Right cardiac atrium (tissue), 5 donors: ENCODE data around the gene HECA. TPM values are rescaled to one million over a fixed set of nuclear protein-coding genes. Genes with fewer than 3 reads are reported as not detected.
A peak's percentile ranks its signal among the peaks of the same experiment; 100 is the strongest.

Experiments used
- ATAC-seq, 2 donors: fragments of 200-7000 bp; cut with Tn5 transposase; one replicate each; pipeline versions ENCODE4 v1.8.0 to v1.9.1; 2020; ENCODE audit warnings: moderate library complexity in 2 of 2, mild to moderate bottlenecking in 1 of 2
- DNase-seq, 3 donors: peaks; one replicate each; pipeline ENCODE4 v3.0.0-alpha.2; 2020
- H3K27ac ChIP-seq: one replicate; pipeline ENCODE4 v1.5.1; 2013; ENCODE audit warnings: mild to moderate bottlenecking, low read length, control low read depth, moderate library complexity
- H3K27me3 ChIP-seq: one replicate; pipeline ENCODE4 v1.6.1; 2013; ENCODE audit not compliant: control insufficient read depth, insufficient read depth
- H3K4me1 ChIP-seq: one replicate; pipeline ENCODE4 v1.6.1; 2013; ENCODE audit warnings: low read length; ENCODE audit not compliant: control insufficient read depth, insufficient read depth
- H3K4me3 ChIP-seq: one replicate; pipeline ENCODE4 v1.5.1; 2013; ENCODE audit warnings: low read length, control low read depth
- H3K9me3 ChIP-seq: one replicate; pipeline ENCODE4 v1.6.1; 2013; ENCODE audit warnings: low read length; ENCODE audit not compliant: control insufficient read depth
- WGBS: extraction: QIAGEN DNeasy Blood & Tissue Kit; methylation state at CpG from one replicate; pipeline ENCODE4 v1.1.7; 2013; 5-methylcytosine and 5-hydroxymethylcytosine counted together
- intact Hi-C, 4 donors: fragments of 100-400 bp; cut with DNase I; formaldehyde crosslinking; loops; one replicate each; pipeline versions ENCODE4 v1.11.0 to v1.14.0; 2022 to 2023
- polyA plus RNA-seq: library from polyadenylated mRNA; stranded (reverse); fragments of 200-250 nt; gene quantifications from one replicate; pipeline ENCODE4 v1.2.3, GENCODE V29; 2013
- total RNA-seq, 4 donors: library from RNA; stranded (reverse); fragmentation: NEBNext Ultra II Directional; extraction: Animal tissue kit (Norgen Biotek cat#: 25700); gene quantifications; one replicate each; pipeline ENCODE4 v1.2.1, GENCODE V29; 2021
- donor health status: healthy with polysubstance abuse.
- donor health status: DM: no; HTN: yes; CAD: no.
- donor health status: DM: no; HTN: no; CAD: no.
- donor health status: DM: no; HTN: yes; CAD: no; lungs with severe emphysema.
- donor health status: DM: yes; HTN: yes; CAD: no.

The HECA gene
- total and polyA plus RNA-seq, 5 donors: 19.4 to 50.9 (median 47.2) TPM

GRCh38 chr6:139161169-139161568 is 26.3 kb downstream of the HECA start:
- DNase-seq: no peak
- Histone ChIP-seq H3K9me3 (no peaks in the 10 kb centered on the region), H3K27ac (no peak overlapping the region), H3K4me1 (peaks cover 9% of the 10 kb centered on the region), H3K4me3 (no peak overlapping the region), H3K27me3 (no peaks in the 10 kb centered on the region)
- intact Hi-C loops: no loop called here
- ATAC-seq: peak in 1 of 2 donors; percentile 42
- WGBS: 57% methylated on average over 1 of the region's 1 CpG

GRCh38 chr6:139161817-139162284 is 27.0 kb downstream of the HECA start:
- ATAC-seq: no peak

DNA sequence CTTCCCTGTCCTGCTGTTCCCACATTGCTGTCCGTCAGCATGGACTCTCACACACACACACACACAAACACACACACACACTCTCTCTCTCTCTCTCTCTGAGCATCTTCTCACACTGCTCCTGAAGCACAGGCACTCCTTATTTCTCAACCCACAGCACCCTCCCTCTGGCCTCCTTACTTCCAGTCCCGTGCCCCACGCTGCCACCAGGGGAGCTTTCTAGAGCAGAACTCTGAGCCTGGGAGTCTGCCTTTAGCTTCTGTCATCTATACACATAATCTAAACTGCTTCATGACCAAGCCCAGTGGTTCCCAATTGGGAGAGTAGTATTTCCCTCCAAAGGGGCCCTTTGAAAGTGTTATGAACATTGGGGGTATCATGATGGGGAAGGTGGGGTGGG is 29.1 kb downstream of the HECA start:
- no peak for ATAC-seq
- H3K27me3 ChIP-seq: no peaks in the 10 kb centered on the region
- no peaks in the 10 kb centered on the region for H3K9me3 ChIP-seq
- no peak overlapping the region for H3K4me3 ChIP-seq
- intact Hi-C loops: no loop called here
- H3K27ac ChIP-seq: no peak overlapping the region
- H3K4me1 ChIP-seq: peaks cover 9% of the 10 kb centered on the region
- WGBS: 73% methylated on average over 3 of the region's 3 CpGs
- no peak for DNase-seq

More at GRCh38 chr6:139161817-139162284, 27.0 kb downstream of the HECA start:
- peaks cover 9% of the 10 kb centered on the region for H3K4me1 ChIP-seq
- H3K4me3 ChIP-seq: no peak overlapping the region
- DNase-seq: no peak
- no peaks in the 10 kb centered on the region for H3K27me3 ChIP-seq
- 76% methylated on average over 3 of the region's 3 CpGs for WGBS
- no peak overlapping the region for H3K27ac ChIP-seq
- H3K9me3 ChIP-seq: no peaks in the 10 kb centered on the region
- intact Hi-C loops: no loop called here

- peaks cover 9% of the 10 kb centered on the region for H3K4me1 ChIP-seq
- intact Hi-C loops: no loop called here
- WGBS: 90% methylated on average over 2 of the region's 2 CpGs
- DNase-seq (no peak), ATAC-seq (no peak)
- no peak overlapping the region for H3K27ac ChIP-seq
- H3K9me3 ChIP-seq: no peaks in the 10 kb centered on the region
- H3K27me3 ChIP-seq: no peaks in the 10 kb centered on the region
- H3K4me3 ChIP-seq: no peak overlapping the region
These were observed 30.4 kb downstream of the HECA start for GRCh38 chr6:139165324-139165723.

DNA sequence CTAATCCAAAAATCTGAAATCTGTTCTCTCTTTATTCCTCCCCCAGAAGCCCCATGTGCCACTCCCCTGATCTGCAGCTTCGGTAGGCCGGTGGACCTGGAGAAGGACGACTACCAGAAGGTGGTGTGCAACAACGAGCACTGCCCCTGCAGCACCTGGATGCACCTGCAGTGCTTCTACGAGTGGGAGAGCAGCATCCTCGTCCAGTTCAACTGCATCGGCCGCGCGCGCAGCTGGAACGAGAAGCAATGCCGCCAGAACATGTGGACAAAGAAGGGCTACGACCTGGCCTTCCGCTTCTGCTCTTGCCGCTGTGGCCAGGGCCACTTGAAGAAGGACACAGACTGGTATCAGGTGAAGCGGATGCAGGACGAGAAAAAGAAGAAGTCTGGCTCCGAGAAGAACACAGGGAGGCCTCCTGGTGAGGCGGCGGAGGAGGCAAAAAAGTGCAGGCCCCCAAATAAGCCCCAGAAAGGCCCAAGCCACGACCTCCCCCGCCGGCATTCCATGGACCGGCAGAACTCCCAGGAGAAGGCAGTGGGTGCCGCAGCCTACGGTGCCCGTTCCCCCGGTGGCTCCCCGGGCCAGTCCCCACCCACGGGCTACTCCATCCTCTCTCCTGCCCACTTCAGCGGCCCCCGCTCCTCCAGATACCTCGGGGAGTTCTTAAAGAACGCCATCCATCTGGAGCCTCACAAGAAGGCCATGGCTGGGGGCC is 31.5 kb downstream of the HECA start:
- Histone ChIP-seq H3K27me3 (no peaks in the 10 kb centered on the region), H3K4me3 (no peak overlapping the region), H3K9me3 (no peaks in the 10 kb centered on the region), H3K4me1 (peaks cover 5% of the 10 kb centered on the region), H3K27ac (no peak overlapping the region)
- 97% methylated on average over 35 of the region's 35 CpGs for WGBS
- ATAC-seq (no peak), DNase-seq (peak in 1 of 3 donors; percentile 46)
- intact Hi-C loops: no loop called here

DNA sequence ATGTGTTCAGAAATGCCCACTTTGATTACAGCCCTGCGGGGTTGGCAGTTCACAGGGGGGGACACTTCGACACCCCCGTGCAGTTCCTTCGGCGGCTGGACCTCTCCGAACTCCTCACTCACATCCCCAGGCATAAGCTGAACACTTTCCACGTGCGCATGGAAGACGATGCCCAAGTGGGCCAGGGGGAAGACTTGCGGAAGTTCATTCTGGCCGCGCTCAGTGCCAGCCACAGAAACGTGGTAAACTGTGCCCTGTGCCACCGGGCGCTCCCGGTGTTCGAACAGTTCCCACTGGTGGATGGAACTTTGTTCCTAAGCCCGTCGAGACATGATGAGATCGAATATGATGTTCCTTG is 32.1 kb downstream of the HECA start:
- DNase-seq (no peak), ATAC-seq (no peak)
- no peaks in the 10 kb centered on the region for H3K27me3 ChIP-seq
- no peaks in the 10 kb centered on the region for H3K9me3 ChIP-seq
- no peak overlapping the region for H3K27ac ChIP-seq
- intact Hi-C loops: no loop called here
- peaks cover 5% of the 10 kb centered on the region for H3K4me1 ChIP-seq
- 96% methylated on average over 20 of the region's 20 CpGs for WGBS
- H3K4me3 ChIP-seq: no peak overlapping the region

DNA sequence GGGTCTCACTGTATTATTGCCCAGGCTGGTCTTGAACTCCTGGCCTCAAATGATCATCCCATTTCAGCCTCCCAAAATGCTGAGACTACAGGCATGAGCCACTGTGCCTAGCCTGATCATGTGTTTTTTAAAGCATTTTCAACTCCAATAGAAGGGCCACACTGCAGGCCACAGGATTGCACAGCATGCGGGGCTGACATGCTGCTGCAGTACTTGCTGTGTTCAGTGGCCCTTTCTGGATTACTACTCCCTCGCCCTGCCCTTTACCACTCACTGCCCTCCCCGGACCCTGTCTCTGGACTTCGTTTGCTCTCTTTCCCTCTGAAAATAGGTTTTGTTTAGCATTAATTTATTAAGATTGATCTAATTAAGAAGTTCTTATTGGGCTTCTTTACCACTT is 37.3 kb downstream of the HECA start:
- Histone ChIP-seq H3K4me1 (no peaks in the 10 kb centered on the region), H3K9me3 (no peaks in the 10 kb centered on the region), H3K27ac (no peak overlapping the region), H3K4me3 (no peak overlapping the region), H3K27me3 (no peaks in the 10 kb centered on the region)
- DNase-seq (no peak), ATAC-seq (no peak)
- intact Hi-C loops: no loop called here
- WGBS: 94% methylated on average over 4 of the region's 4 CpGs

DNA sequence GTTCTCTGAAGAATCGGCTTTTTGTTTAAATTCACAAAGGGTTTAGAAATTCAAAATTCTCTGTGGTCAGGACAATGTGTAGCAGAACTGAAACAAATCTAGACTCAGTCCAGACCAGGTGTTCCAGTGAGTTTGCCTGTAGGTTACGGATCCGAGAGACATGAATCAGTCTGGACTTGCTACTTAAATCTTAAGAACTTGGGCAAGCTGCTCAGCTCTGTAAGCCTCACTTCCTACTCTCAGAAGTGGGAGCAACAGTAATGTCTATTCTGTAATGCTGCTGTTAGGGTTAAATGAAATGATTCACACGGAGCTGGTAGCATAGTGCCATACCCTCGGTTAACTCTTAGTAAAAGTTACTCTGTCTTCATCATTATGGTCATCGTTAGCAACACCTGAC is 37.7 kb downstream of the HECA start:
- Histone ChIP-seq H3K27me3 (no peaks in the 10 kb centered on the region), H3K9me3 (no peaks in the 10 kb centered on the region), H3K4me3 (no peak overlapping the region), H3K4me1 (no peaks in the 10 kb centered on the region), H3K27ac (no peak overlapping the region)
- DNase-seq: no peak
- 82% methylated on average over 6 of the region's 6 CpGs for WGBS
- intact Hi-C loops: no loop called here
- ATAC-seq: no peak

GRCh38 chr6:139173172-139173571 is 38.3 kb downstream of the HECA start:
- no peaks in the 10 kb centered on the region for H3K9me3 ChIP-seq
- WGBS: 68% methylated on average over 2 of the region's 2 CpGs
- intact Hi-C loops: no loop called here
- DNase-seq (no peak), ATAC-seq (peak in 1 of 2 donors; percentile 31)
- H3K27ac ChIP-seq: no peak overlapping the region
- H3K4me1 ChIP-seq: no peaks in the 10 kb centered on the region
- H3K4me3 ChIP-seq: no peak overlapping the region
- no peaks in the 10 kb centered on the region for H3K27me3 ChIP-seq

- WGBS: 96% methylated on average over 1 of the region's 1 CpG
- no peak overlapping the region for H3K27ac ChIP-seq
- no peaks in the 10 kb centered on the region for H3K4me1 ChIP-seq
- no peaks in the 10 kb centered on the region for H3K27me3 ChIP-seq
- no peak for ATAC-seq
- no peak for DNase-seq
- intact Hi-C loops: no loop called here
- H3K4me3 ChIP-seq: no peak overlapping the region
- H3K9me3 ChIP-seq: no peaks in the 10 kb centered on the region
These were observed 38.9 kb downstream of the HECA start for GRCh38 chr6:139173822-139174221.

DNA sequence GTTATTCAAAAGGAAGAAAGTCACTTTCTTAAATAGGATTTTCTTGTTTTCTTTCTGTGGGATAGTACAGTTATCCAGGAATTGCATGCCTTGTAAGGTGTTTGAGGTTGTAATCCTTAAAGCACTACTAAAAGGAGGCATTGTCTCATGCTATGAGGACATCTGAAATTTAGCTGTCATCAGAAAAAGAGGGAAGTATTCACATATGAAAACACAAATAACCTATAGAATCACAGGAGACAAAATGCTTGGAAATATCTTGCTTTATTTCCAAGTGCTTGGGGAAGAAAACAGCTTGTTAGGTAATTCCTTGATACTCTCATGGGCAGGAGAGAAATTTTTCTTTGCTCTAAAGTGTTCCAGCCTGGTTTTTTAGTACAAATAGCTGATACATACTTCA is 40.1 kb downstream of the HECA start:
- Histone ChIP-seq H3K9me3 (no peaks in the 10 kb centered on the region), H3K27me3 (no peaks in the 10 kb centered on the region), H3K27ac (no peak overlapping the region), H3K4me3 (no peak overlapping the region), H3K4me1 (no peaks in the 10 kb centered on the region)
- DNase-seq: no peak
- ATAC-seq: no peak
- intact Hi-C loops: no loop called here
